ENCODE data around the gene RTP2. TPM values are rescaled to one million over a fixed set of nuclear protein-coding genes. Genes with fewer than 3 reads are reported as not detected.

RTP2 gene
- polyA plus RNA-seq, 3 donors: not detected

GRCh38 chr3:187734841-187735240, 32.5 kb upstream of the RTP2 start:
- no CpG with 5 or more reads among the region's 3 CpGs for WGBS (ENCODE audit: insufficient coverage)
- Mint-ChIP-seq H3K4me1 (peaks cover 34% of the 10 kb centered on the region), H3K4me3 (no peak overlapping the region), H3K9me3 (no peaks in the 10 kb centered on the region), H3K36me3 (peaks cover 77 to 79% of the 10 kb centered on the region in 2 donors), H3K27me3 (ENCODE audit: low read depth in 3 of 3) (peaks cover 0 to 9% (median 3%) of the 10 kb centered on the region in 3 donors), H3K27ac (no peak overlapping the region)
- TF ChIP-seq CTCF (IDR thresholded peaks at IDR 0.05): no peak
- Histone ChIP-seq H4K20me1 (ENCODE audit: insufficient read depth, low read length) (peaks cover 100% of the 10 kb centered on the region), H3K9me3 (replicated peaks in 1 of 2; ENCODE audit: control insufficient read depth in 1 of 2, insufficient read depth in 1 of 2, low read length in 2 of 2) (no peaks in the 10 kb centered on the region), H3K4me2 (replicated peaks; ENCODE audit: extremely low read depth, low read length, poor library complexity, severe bottlenecking) (no peak overlapping the region), H3K27ac (ENCODE audit: low read depth in 1 of 2, low read length in 2 of 2) (no peak overlapping the region), H2AFZ (ENCODE audit: insufficient read depth, low read depth, low read length, poor library complexity, severe bottlenecking) (no peak overlapping the region), H3K4me1 (ENCODE audit: control insufficient read depth in 1 of 2, insufficient read depth in 2 of 2, low read length in 2 of 2) (peaks cover 30 to 44% of the 10 kb centered on the region in 2 donors), H3K36me3 (replicated peaks in 1 of 2; ENCODE audit: control insufficient read depth in 1 of 2, insufficient read depth in 2 of 2, low read length in 2 of 2) (peaks cover 51 to 58% of the 10 kb centered on the region in 2 donors), H3K9ac (ENCODE audit: insufficient read depth, low read length, poor library complexity, severe bottlenecking) (no peak overlapping the region), H3K27me3 (ENCODE audit: control insufficient read depth in 2 of 2, insufficient read depth in 2 of 2, low read length in 2 of 2) (no peaks in the 10 kb centered on the region), H3K79me2 (ENCODE audit: insufficient read depth, low read length) (peaks cover 55% of the 10 kb centered on the region), H3K4me3 (replicated peaks in 1 of 3; ENCODE audit: low read depth in 2 of 3, low read length in 3 of 3) (no peak overlapping the region)
- intact Hi-C loops (cut with micrococcal nuclease): loop anchor here (10.0 kb wide), 1 partner anchor 1090 kb away; no protein-coding TSS in a partner anchor
- DNase-seq: no peak

DNA sequence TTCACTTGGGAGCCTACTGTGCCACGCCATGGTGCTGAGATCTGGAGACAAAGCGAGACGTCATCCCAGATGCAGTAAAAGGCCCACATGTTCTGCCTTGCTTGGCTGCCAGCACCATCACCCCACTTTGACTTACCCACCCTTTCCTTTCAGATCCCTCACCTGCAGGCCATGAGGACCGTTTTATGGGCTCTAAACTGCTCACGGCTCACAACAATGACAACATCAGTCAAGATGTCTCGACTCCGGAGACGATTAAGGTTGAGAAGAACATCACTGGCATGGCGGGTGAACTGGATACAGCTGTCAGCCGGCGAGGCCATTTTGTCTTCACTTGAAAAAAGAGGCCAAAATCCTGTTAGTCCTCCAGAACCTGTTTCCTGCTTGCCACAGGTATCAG, 31.0 kb upstream of the RTP2 start:
- intact Hi-C loops (cut with micrococcal nuclease): loop anchor here (10.0 kb wide), 1 partner anchor 1091 kb away; no protein-coding TSS in a partner anchor
- H3K4me2 ChIP-seq (replicated peaks; ENCODE audit: extremely low read depth, low read length, poor library complexity, severe bottlenecking): no peak overlapping the region
- DNase-seq: no peak
- H3K27me3 ChIP-seq (ENCODE audit: control insufficient read depth in 2 of 2, insufficient read depth in 2 of 2, low read length in 2 of 2): no peaks in the 10 kb centered on the region
- no peak overlapping the region for H3K27ac Mint-ChIP-seq
- peaks cover 86% of the 10 kb centered on the region in 2 donors for H3K36me3 Mint-ChIP-seq
- no peaks in the 10 kb centered on the region for H3K9me3 ChIP-seq (replicated peaks in 1 of 2; ENCODE audit: control insufficient read depth in 1 of 2, insufficient read depth in 1 of 2, low read length in 2 of 2)
- peaks cover 25% of the 10 kb centered on the region for H3K4me1 Mint-ChIP-seq
- H4K20me1 ChIP-seq (ENCODE audit: insufficient read depth, low read length): peaks cover 100% of the 10 kb centered on the region
- H3K27ac ChIP-seq (ENCODE audit: low read depth in 1 of 2, low read length in 2 of 2): no peak overlapping the region
- peaks cover 65 to 73% of the 10 kb centered on the region in 2 donors for H3K36me3 ChIP-seq (replicated peaks in 1 of 2; ENCODE audit: control insufficient read depth in 1 of 2, insufficient read depth in 2 of 2, low read length in 2 of 2)
- no peak overlapping the region for H3K4me3 ChIP-seq (replicated peaks in 1 of 3; ENCODE audit: low read depth in 2 of 3, low read length in 3 of 3)
- peaks cover 20 to 29% of the 10 kb centered on the region in 2 donors for H3K4me1 ChIP-seq (ENCODE audit: control insufficient read depth in 1 of 2, insufficient read depth in 2 of 2, low read length in 2 of 2)
- H3K27me3 Mint-ChIP-seq (ENCODE audit: low read depth in 3 of 3): peaks cover 0 to 9% (median 3%) of the 10 kb centered on the region in 3 donors
- peaks cover 40% of the 10 kb centered on the region for H3K79me2 ChIP-seq (ENCODE audit: insufficient read depth, low read length)
- H3K9ac ChIP-seq (ENCODE audit: insufficient read depth, low read length, poor library complexity, severe bottlenecking): no peak overlapping the region
- no peak overlapping the region for H3K4me3 Mint-ChIP-seq
- no peak overlapping the region for H2AFZ ChIP-seq (ENCODE audit: insufficient read depth, low read depth, low read length, poor library complexity, severe bottlenecking)
- WGBS (ENCODE audit: insufficient coverage): 98% methylated on average over 11 of the region's 11 CpGs
- H3K9me3 Mint-ChIP-seq: no peaks in the 10 kb centered on the region
- no peak for TF ChIP-seq CTCF (IDR thresholded peaks at IDR 0.05)

Data from CD14-positive monocyte (primary cell).